ENCODE results near the gene ST8SIA4. TPM values are rescaled to one million over a fixed set of nuclear protein-coding genes. Genes with fewer than 3 reads are reported as not detected.

Gene ST8SIA4
- total RNA-seq, 1 experiment from 2014 or later: not detected

DNA sequence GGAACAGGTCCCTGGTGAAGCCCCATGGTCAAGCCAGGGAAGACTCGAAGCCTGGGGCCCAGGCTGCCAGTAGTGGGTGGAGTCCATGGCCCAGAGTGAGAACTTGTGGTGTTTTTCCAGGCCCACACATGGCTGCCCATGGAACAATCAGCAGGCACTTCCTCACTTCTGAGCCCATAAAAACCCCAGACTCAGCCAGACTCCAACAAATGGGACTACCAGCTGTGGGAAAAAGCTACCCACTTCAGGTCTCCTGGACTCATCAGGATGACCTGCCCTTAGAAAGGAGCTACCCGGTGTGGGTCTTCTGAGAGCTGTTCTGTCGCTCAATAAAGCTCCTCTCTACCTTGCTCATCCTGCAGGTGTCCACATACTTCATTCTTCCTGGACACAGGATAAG, 108.9 kb downstream of the ST8SIA4 start:
- ChIA-PET POLR2A (no interaction called here), RAD21 (ENCODE audit: low non-redundant PET in 1 of 2, low total read pairs in 2 of 2, uncharacterized antibody in 2 of 2, unreplicated experiment in 2 of 2) (no interaction called here), CTCF (no interaction called here)
- DNase-seq (ENCODE audit: low read depth, low spot score) (no peak), ATAC-seq (no peak)
- intact Hi-C loops (cut with micrococcal nuclease): no loop called here
- H3K9me3 ChIP-seq (ENCODE audit: control insufficient read depth in 1 of 2, insufficient read depth in 1 of 2, low read depth in 1 of 2, low read length in 2 of 2): no peaks in the 10 kb centered on the region
- no peak overlapping the region for H3K4me2 ChIP-seq (ENCODE audit: low read length)
- TF ChIP-seq SRF (IDR thresholded peaks at IDR 0.05; ENCODE audit: low read depth): no peak
- TF ChIP-seq, protein P1, sequence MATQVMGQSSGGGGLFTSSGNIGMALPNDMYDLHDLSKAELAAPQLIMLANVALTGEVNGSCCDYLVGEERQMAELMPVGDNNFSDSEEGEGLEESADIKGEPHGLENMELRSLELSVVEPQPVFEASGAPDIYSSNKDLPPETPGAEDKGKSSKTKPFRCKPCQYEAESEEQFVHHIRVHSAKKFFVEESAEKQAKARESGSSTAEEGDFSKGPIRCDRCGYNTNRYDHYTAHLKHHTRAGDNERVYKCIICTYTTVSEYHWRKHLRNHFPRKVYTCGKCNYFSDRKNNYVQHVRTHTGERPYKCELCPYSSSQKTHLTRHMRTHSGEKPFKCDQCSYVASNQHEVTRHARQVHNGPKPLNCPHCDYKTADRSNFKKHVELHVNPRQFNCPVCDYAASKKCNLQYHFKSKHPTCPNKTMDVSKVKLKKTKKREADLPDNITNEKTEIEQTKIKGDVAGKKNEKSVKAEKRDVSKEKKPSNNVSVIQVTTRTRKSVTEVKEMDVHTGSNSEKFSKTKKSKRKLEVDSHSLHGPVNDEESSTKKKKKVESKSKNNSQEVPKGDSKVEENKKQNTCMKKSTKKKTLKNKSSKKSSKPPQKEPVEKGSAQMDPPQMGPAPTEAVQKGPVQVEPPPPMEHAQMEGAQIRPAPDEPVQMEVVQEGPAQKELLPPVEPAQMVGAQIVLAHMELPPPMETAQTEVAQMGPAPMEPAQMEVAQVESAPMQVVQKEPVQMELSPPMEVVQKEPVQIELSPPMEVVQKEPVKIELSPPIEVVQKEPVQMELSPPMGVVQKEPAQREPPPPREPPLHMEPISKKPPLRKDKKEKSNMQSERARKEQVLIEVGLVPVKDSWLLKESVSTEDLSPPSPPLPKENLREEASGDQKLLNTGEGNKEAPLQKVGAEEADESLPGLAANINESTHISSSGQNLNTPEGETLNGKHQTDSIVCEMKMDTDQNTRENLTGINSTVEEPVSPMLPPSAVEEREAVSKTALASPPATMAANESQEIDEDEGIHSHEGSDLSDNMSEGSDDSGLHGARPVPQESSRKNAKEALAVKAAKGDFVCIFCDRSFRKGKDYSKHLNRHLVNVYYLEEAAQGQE (IDR thresholded peaks at IDR 0.05; ENCODE audit: low read depth): no peak
- no peak overlapping the region for H2AFZ ChIP-seq (ENCODE audit: low read depth, low read length, poor library complexity, severe bottlenecking)
- no peaks in the 10 kb centered on the region for H4K20me1 ChIP-seq (ENCODE audit: insufficient read depth)
- no peak overlapping the region for H3K9ac ChIP-seq (ENCODE audit: low read length)
- H3K27ac ChIP-seq (ENCODE audit: low read depth, low read length): no peak overlapping the region
- H3K9me2 ChIP-seq (ENCODE audit: insufficient read depth): no peaks in the 10 kb centered on the region
- peaks cover 0 to 3% of the 10 kb centered on the region in 2 experiments; a peak in 1 of 4 replicates for H3K4me1 ChIP-seq (ENCODE audit: control insufficient read depth in 1 of 2, insufficient read depth in 2 of 2, low read length in 2 of 2)
- no peaks in the 10 kb centered on the region for H3K27me3 ChIP-seq (ENCODE audit: insufficient read depth, low read length)
- H3K36me3 ChIP-seq (ENCODE audit: control insufficient read depth in 1 of 2, insufficient read depth in 2 of 2, low read length in 2 of 2): no peaks in the 10 kb centered on the region
- BruUV-seq (replicated peaks): no TSS peak
- H3K79me2 ChIP-seq (ENCODE audit: insufficient read depth, low read length): no peaks in the 10 kb centered on the region
- no peak overlapping the region for H3K4me3 ChIP-seq (replicated peaks in 1 of 2; ENCODE audit: low read depth in 1 of 2, low read length in 2 of 2)

DNA sequence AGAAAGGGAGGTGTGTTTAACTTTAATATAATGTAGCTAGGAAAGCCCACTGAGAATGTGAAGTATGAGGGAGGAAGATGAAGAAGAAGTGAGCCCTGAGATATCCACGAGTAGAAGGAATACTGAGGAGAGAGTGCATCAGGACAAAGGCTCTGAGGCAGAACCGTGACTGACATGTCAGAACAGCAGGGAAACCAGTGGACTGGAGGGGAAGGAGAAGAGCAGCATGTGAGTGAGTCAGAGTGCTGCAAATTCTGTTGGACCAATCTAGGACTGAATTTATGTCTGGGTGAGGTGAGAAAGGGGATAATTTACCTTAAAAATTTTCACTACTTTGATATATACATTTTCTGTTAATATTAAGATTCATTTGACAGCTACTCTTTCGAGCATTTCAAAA, 110.3 kb downstream of the ST8SIA4 start:
- BruUV-seq (replicated peaks): no TSS peak
- RAD21 ChIA-PET (ENCODE audit: low non-redundant PET in 1 of 2, low total read pairs in 2 of 2, uncharacterized antibody in 2 of 2, unreplicated experiment in 2 of 2): no interaction called here
- DNase-seq (ENCODE audit: low read depth, low spot score) (no peak), ATAC-seq (no peak)
- Histone ChIP-seq H3K4me2 (ENCODE audit: low read length) (no peak overlapping the region), H2AFZ (ENCODE audit: low read depth, low read length, poor library complexity, severe bottlenecking) (no peak overlapping the region), H3K4me3 (replicated peaks in 1 of 2; ENCODE audit: low read depth in 1 of 2, low read length in 2 of 2) (no peak overlapping the region), H3K27ac (ENCODE audit: low read depth, low read length) (no peak overlapping the region), H3K9me3 (ENCODE audit: control insufficient read depth in 1 of 2, insufficient read depth in 1 of 2, low read depth in 1 of 2, low read length in 2 of 2) (no peaks in the 10 kb centered on the region), H3K4me1 (ENCODE audit: control insufficient read depth in 1 of 2, insufficient read depth in 2 of 2, low read length in 2 of 2) (peaks cover 0 to 3% of the 10 kb centered on the region in 2 experiments; a peak in 1 of 4 replicates), H3K36me3 (ENCODE audit: control insufficient read depth in 1 of 2, insufficient read depth in 2 of 2, low read length in 2 of 2) (no peaks in the 10 kb centered on the region), H4K20me1 (ENCODE audit: insufficient read depth) (no peaks in the 10 kb centered on the region), H3K79me2 (ENCODE audit: insufficient read depth, low read length) (no peaks in the 10 kb centered on the region), H3K27me3 (ENCODE audit: insufficient read depth, low read length) (no peaks in the 10 kb centered on the region), H3K9me2 (ENCODE audit: insufficient read depth) (no peaks in the 10 kb centered on the region), H3K9ac (ENCODE audit: low read length) (no peak overlapping the region)
- intact Hi-C loops (cut with micrococcal nuclease): no loop called here
- POLR2A ChIA-PET: no interaction called here
- CTCF ChIA-PET: no interaction called here
- TF ChIP-seq JUND (IDR thresholded peaks at IDR 0.05) (no peak), EZH2phosphoT487 (IDR thresholded peaks at IDR 0.05; ENCODE audit: borderline replicate concordance) (no peak), ELF1 (IDR thresholded peaks at IDR 0.05; ENCODE audit: borderline replicate concordance, low read depth) (no peak), ZFX (IDR thresholded peaks at IDR 0.05) (no peak), SP1 (IDR thresholded peaks at IDR 0.05; ENCODE audit: low read depth) (no peak), TCF7L2 (IDR thresholded peaks at IDR 0.05; ENCODE audit: borderline replicate concordance, extremely low read depth, insufficient read depth, insufficient read length) (no peak), FOSL1 (IDR thresholded peaks at IDR 0.05; ENCODE audit: low read depth) (no peak), CEBPB (IDR thresholded peaks at IDR 0.05; ENCODE audit: low read depth) (no peak), RAD21 (IDR thresholded peaks at IDR 0.05; ENCODE audit: low read depth) (no peak), EGR1 (IDR thresholded peaks at IDR 0.05; ENCODE audit: low read depth) (no peak), SRF (IDR thresholded peaks at IDR 0.05; ENCODE audit: low read depth) (no peak)
- TF ChIP-seq, protein P2, sequence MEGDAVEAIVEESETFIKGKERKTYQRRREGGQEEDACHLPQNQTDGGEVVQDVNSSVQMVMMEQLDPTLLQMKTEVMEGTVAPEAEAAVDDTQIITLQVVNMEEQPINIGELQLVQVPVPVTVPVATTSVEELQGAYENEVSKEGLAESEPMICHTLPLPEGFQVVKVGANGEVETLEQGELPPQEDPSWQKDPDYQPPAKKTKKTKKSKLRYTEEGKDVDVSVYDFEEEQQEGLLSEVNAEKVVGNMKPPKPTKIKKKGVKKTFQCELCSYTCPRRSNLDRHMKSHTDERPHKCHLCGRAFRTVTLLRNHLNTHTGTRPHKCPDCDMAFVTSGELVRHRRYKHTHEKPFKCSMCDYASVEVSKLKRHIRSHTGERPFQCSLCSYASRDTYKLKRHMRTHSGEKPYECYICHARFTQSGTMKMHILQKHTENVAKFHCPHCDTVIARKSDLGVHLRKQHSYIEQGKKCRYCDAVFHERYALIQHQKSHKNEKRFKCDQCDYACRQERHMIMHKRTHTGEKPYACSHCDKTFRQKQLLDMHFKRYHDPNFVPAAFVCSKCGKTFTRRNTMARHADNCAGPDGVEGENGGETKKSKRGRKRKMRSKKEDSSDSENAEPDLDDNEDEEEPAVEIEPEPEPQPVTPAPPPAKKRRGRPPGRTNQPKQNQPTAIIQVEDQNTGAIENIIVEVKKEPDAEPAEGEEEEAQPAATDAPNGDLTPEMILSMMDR (IDR thresholded peaks at IDR 0.05 in 2 of 3, conservative IDR thresholded peaks at IDR 0.05 in 1 of 3; ENCODE audit: borderline replicate concordance in 1 of 3, insufficient read depth in 1 of 3, low read depth in 2 of 3, low read length in 2 of 3): no peak
- TF ChIP-seq, protein P3, sequence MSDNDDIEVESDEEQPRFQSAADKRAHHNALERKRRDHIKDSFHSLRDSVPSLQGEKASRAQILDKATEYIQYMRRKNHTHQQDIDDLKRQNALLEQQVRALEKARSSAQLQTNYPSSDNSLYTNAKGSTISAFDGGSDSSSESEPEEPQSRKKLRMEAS (IDR thresholded peaks at IDR 0.05): no peak
